HepG2 (cell line): ENCODE measurements around the gene INPP1. TPM values are rescaled to one million over a fixed set of nuclear protein-coding genes. Genes with fewer than 3 reads are reported as not detected.

ENCODE experiments used
- KMT2A ChIP-seq: sonication (generic); formaldehyde crosslinking; IDR thresholded peaks from 2 replicates; pipeline ENCODE4 v1.4.0; 2020; ENCODE audit warnings: missing genetic modification reagents
- MED13 ChIP-seq: sonication (generic); formaldehyde crosslinking; IDR thresholded peaks from 2 replicates; pipeline ENCODE4 v1.5.0; 2020; ENCODE audit warnings: missing genetic modification reagents
- RAD51 ChIP-seq: fragments of 450-650 bp; IDR thresholded peaks from 2 replicates; pipeline ENCODE4 v1.6.1; 2016; ENCODE audit warnings: borderline replicate concordance
- RFX1 ChIP-seq: fragments of 450-650 bp; IDR thresholded peaks from 2 replicates; pipeline ENCODE4 v1.6.1; 2017
- SIX1 ChIP-seq: sonication (generic); formaldehyde crosslinking; IDR thresholded peaks from 2 replicates; pipeline ENCODE4 v1.4.0; 2020; ENCODE audit warnings: missing genetic modification reagents, borderline replicate concordance
- SUZ12 ChIP-seq: fragments of 150-350 bp; IDR thresholded peaks from 2 replicates; pipeline ENCODE4 v1.6.1; 2014; ENCODE audit warnings: low read depth, low read length
- ZBTB21 ChIP-seq: sonication (generic); formaldehyde crosslinking; IDR thresholded peaks from 2 replicates; pipeline ENCODE4 v1.4.0; 2020; ENCODE audit warnings: missing genetic modification reagents
- ZNF143 ChIP-seq: sonication (generic); formaldehyde crosslinking; IDR thresholded peaks from 2 replicates; pipeline ENCODE4 v1.4.0; 2020; ENCODE audit warnings: missing genetic modification reagents
- ZNF501 ChIP-seq: sonication (generic); formaldehyde crosslinking; IDR thresholded peaks from 2 replicates; pipeline ENCODE4 v1.5.1; 2020; ENCODE audit warnings: mild to moderate bottlenecking, moderate library complexity, missing genetic modification reagents
- ZNF629 ChIP-seq: sonication (generic); formaldehyde crosslinking; conservative IDR thresholded peaks from 2 replicates; pipeline ENCODE4 v1.5.0; 2020; ENCODE audit warnings: missing genetic modification reagents
- ZNF839 ChIP-seq: sonication (generic); formaldehyde crosslinking; IDR thresholded peaks from 2 replicates; pipeline ENCODE4 v1.4.0; 2020; ENCODE audit warnings: missing genetic modification reagents, mild to moderate bottlenecking, borderline replicate concordance
- polyA plus RNA-seq, 8 experiments: library from polyadenylated mRNA; depleted of rRNA in 3 of 8; stranded (reverse) in 7 of 8; unstranded in 1 of 8; fragments of >200 nt; fragmentation: Illumina TruSeq in 4 of 8; extraction: Trizol in 4 of 8; gene quantifications; 2 replicates each; pipeline versions ENCODE4 v1.2.1 to v1.2.3, GENCODE V29; 2011 to 2016; ENCODE audit warnings: low read depth in 4 of 8, missing spikeins in 1 of 8, mixed read lengths in 1 of 8; ENCODE audit not compliant: insufficient read depth in 1 of 8
- total RNA-seq, 5 experiments: library from RNA; depleted of rRNA; stranded (reverse); fragments of >200 nt; fragmentation: Illumina TruSeq; extraction: Trizol; gene quantifications; 2 replicates each; pipeline ENCODE4 v1.2.3, GENCODE V29; 2016; ENCODE audit warnings: low read depth in 1 of 5
- TF ChIP-seq, protein P1 (sequence below): sonication (generic); formaldehyde crosslinking; IDR thresholded peaks from 2 replicates; pipeline ENCODE4 v1.5.1; 2020; ENCODE audit warnings: mild to moderate bottlenecking, missing genetic modification reagents, borderline replicate concordance
- TF ChIP-seq, protein P2 (sequence below): sonication (generic); formaldehyde crosslinking; IDR thresholded peaks from 2 replicates; pipeline ENCODE4; 2020; ENCODE audit warnings: missing genetic modification reagents, mild to moderate bottlenecking, borderline replicate concordance
- TF ChIP-seq, protein P3 (sequence below): sonication (generic); formaldehyde crosslinking; IDR thresholded peaks from 2 replicates; pipeline ENCODE4 v1.5.0; 2020; ENCODE audit warnings: mild to moderate bottlenecking, missing genetic modification reagents, borderline replicate concordance
- TF ChIP-seq, protein P4 (sequence below): sonication (generic); formaldehyde crosslinking; IDR thresholded peaks from 2 replicates; pipeline ENCODE4 v1.5.1; 2020; ENCODE audit warnings: mild to moderate bottlenecking, missing genetic modification reagents, moderate library complexity
- TF ChIP-seq, protein P5 (sequence below): sonication (generic); formaldehyde crosslinking; IDR thresholded peaks from 2 replicates; pipeline ENCODE4 v1.8.0; 2023; ENCODE audit warnings: mild to moderate bottlenecking, missing genetic modification reagents

Gene INPP1
- total and polyA plus RNA-seq, 2 of the 13 experiments (the other 11 are each of a cell fraction or from before 2014, with no cell fraction given) = 10.0 to 13.3 TPM

DNA sequence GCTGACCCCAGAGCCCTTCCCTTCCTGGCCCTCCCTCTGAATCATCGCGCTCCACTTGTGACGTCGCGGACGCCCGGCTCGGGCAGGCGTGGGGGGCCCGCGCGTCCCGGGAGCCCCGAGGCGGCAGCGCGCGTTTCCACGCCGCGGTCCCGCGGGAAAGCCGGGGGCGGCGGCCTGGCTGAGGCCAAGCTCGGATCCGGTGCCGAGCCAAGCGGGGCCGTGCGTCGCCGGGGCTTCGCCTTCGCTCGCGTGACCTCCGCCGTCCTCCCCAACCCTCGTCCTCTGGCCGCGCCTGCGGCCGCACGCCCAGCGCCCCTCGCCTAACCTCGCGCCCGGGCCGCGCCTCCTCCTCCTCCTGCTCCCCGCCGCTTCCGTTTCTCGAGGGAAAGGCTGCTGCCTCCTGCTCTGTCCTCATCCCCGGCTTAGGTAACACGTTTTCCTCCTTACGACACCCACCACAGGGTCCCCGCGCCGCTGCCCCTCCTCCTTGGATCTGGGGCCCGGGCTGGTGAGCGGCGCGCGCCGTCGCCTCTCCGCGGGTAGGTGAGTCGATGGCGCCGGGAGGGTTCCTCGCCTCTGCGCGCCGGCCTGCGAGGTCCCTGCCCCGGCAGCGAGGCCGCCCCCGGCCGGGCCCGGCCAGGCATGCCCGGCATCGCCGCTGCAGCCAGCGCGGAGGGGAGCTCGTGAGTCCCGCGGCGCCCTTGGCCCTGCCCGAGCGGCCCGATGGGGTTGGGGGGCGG is at the start of gene INPP1 (continued):
- TF ChIP-seq ZBTB21 (CRISPR knock-in tag) = no peak
- no peak for TF ChIP-seq MED13
- TF ChIP-seq, protein P1, sequence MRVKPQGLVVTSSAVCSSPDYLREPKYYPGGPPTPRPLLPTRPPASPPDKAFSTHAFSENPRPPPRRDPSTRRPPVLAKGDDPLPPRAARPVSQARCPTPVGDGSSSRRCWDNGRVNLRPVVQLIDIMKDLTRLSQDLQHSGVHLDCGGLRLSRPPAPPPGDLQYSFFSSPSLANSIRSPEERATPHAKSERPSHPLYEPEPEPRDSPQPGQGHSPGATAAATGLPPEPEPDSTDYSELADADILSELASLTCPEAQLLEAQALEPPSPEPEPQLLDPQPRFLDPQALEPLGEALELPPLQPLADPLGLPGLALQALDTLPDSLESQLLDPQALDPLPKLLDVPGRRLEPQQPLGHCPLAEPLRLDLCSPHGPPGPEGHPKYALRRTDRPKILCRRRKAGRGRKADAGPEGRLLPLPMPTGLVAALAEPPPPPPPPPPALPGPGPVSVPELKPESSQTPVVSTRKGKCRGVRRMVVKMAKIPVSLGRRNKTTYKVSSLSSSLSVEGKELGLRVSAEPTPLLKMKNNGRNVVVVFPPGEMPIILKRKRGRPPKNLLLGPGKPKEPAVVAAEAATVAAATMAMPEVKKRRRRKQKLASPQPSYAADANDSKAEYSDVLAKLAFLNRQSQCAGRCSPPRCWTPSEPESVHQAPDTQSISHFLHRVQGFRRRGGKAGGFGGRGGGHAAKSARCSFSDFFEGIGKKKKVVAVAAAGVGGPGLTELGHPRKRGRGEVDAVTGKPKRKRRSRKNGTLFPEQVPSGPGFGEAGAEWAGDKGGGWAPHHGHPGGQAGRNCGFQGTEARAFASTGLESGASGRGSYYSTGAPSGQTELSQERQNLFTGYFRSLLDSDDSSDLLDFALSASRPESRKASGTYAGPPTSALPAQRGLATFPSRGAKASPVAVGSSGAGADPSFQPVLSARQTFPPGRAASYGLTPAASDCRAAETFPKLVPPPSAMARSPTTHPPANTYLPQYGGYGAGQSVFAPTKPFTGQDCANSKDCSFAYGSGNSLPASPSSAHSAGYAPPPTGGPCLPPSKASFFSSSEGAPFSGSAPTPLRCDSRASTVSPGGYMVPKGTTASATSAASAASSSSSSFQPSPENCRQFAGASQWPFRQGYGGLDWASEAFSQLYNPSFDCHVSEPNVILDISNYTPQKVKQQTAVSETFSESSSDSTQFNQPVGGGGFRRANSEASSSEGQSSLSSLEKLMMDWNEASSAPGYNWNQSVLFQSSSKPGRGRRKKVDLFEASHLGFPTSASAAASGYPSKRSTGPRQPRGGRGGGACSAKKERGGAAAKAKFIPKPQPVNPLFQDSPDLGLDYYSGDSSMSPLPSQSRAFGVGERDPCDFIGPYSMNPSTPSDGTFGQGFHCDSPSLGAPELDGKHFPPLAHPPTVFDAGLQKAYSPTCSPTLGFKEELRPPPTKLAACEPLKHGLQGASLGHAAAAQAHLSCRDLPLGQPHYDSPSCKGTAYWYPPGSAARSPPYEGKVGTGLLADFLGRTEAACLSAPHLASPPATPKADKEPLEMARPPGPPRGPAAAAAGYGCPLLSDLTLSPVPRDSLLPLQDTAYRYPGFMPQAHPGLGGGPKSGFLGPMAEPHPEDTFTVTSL (CRISPR knock-in tag) = peak; percentile 53; the same call in 1 of the 2 replicates
- TF ChIP-seq RFX1 = no peak
- no peak for TF ChIP-seq RAD51
- TF ChIP-seq, protein P2, sequence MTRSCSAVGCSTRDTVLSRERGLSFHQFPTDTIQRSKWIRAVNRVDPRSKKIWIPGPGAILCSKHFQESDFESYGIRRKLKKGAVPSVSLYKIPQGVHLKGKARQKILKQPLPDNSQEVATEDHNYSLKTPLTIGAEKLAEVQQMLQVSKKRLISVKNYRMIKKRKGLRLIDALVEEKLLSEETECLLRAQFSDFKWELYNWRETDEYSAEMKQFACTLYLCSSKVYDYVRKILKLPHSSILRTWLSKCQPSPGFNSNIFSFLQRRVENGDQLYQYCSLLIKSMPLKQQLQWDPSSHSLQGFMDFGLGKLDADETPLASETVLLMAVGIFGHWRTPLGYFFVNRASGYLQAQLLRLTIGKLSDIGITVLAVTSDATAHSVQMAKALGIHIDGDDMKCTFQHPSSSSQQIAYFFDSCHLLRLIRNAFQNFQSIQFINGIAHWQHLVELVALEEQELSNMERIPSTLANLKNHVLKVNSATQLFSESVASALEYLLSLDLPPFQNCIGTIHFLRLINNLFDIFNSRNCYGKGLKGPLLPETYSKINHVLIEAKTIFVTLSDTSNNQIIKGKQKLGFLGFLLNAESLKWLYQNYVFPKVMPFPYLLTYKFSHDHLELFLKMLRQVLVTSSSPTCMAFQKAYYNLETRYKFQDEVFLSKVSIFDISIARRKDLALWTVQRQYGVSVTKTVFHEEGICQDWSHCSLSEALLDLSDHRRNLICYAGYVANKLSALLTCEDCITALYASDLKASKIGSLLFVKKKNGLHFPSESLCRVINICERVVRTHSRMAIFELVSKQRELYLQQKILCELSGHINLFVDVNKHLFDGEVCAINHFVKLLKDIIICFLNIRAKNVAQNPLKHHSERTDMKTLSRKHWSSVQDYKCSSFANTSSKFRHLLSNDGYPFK = no peak; the same call in 1 of the 2 replicates
- no peak for TF ChIP-seq ZNF629
- TF ChIP-seq, protein P3, sequence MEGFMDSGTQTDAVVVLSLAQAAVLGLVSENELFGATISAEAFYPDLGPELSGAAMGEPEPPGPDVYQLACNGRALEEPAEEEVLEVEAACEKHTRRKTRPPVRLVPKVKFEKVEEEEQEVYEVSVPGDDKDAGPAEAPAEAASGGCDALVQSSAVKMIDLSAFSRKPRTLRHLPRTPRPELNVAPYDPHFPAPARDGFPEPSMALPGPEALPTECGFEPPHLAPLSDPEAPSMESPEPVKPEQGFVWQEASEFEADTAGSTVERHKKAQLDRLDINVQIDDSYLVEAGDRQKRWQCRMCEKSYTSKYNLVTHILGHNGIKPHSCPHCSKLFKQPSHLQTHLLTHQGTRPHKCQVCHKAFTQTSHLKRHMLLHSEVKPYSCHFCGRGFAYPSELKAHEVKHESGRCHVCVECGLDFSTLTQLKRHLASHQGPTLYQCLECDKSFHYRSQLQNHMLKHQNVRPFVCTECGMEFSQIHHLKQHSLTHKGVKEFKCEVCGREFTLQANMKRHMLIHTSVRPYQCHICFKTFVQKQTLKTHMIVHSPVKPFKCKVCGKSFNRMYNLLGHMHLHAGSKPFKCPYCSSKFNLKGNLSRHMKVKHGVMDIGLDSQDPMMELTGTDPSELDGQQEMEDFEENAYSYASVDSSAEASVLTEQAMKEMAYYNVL (CRISPR knock-in tag) = peak; percentile 60; the same call in 1 of the 2 replicates
- TF ChIP-seq, protein P4, sequence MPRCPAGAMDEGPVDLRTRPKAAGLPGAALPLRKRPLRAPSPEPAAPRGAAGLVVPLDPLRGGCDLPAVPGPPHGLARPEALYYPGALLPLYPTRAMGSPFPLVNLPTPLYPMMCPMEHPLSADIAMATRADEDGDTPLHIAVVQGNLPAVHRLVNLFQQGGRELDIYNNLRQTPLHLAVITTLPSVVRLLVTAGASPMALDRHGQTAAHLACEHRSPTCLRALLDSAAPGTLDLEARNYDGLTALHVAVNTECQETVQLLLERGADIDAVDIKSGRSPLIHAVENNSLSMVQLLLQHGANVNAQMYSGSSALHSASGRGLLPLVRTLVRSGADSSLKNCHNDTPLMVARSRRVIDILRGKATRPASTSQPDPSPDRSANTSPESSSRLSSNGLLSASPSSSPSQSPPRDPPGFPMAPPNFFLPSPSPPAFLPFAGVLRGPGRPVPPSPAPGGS (CRISPR knock-in tag) = peak; percentile 98
- TF ChIP-seq, protein P5, sequence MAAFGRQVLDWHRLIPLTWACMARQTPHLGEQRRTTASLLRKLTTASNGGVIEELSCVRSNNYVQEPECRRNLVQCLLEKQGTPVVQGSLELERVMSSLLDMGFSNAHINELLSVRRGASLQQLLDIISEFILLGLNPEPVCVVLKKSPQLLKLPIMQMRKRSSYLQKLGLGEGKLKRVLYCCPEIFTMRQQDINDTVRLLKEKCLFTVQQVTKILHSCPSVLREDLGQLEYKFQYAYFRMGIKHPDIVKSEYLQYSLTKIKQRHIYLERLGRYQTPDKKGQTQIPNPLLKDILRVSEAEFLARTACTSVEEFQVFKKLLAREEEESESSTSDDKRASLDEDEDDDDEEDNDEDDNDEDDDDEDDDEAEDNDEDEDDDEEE (CRISPR knock-in tag) = peak; percentile 73; the same call in 1 of the 2 replicates
- TF ChIP-seq KMT2A (CRISPR knock-in tag) = peak; percentile 91
- TF ChIP-seq SIX1 (CRISPR knock-in tag) = no peak
- TF ChIP-seq ZNF143 (CRISPR knock-in tag) = no peak
- TF ChIP-seq ZNF839 = peak; percentile 53
- TF ChIP-seq ZNF501 (CRISPR knock-in tag) = no peak
- no peak for TF ChIP-seq SUZ12
